GM12865 (cell line): ENCODE data around the gene CASKIN2.

Source experiments
- DNase-seq: peaks from one replicate; pipeline ENCODE4 v3.0.0; 2010; ENCODE audit warnings: low read depth
- H3K4me3 ChIP-seq: 2 replicates; pipeline ENCODE4 v1.5.1; 2011; ENCODE audit warnings: mild to moderate bottlenecking, low read depth, low read length, control low read depth
- CTCF ChIP-seq: IDR thresholded peaks from 2 replicates; pipeline ENCODE4 v1.5.1; 2011; ENCODE audit warnings: low read length, control low read depth, low read depth, inconsistent platforms; ENCODE audit not compliant: insufficient read depth; ENCODE audit errors: missing control alignments

CASKIN2 gene

GRCh38 chr17:75518983-75519537 is 3.7 kb upstream of the CASKIN2 start:
- no peak for TF ChIP-seq CTCF
- no peak for DNase-seq
- H3K4me3 ChIP-seq = no peak overlapping the region

- no peak for TF ChIP-seq CTCF
- DNase-seq = peak; percentile 67
- no peak overlapping the region for H3K4me3 ChIP-seq
Measured at GRCh38 chr17:75518201-75518600, 2.9 kb upstream of the CASKIN2 start.

GRCh38 chr17:75517297-75517865 is 2.0 kb upstream of the CASKIN2 start:
- DNase-seq = peak; percentile 62
- H3K4me3 ChIP-seq = peak overlapping the region; percentile 60
- TF ChIP-seq CTCF = peak; percentile 19

GRCh38 chr17:75516619-75517296 is 1.4 kb upstream of the CASKIN2 start:
- H3K4me3 ChIP-seq = peak overlapping the region; percentile 60
- DNase-seq = peak; percentile 42
- TF ChIP-seq CTCF = no peak

- DNase-seq = peak; percentile 94
- peak within 1 kb of the TSS; percentile 90 for H3K4me3 ChIP-seq
- TF ChIP-seq CTCF = no peak
Measured at GRCh38 chr17:75516255-75516618, 900 bp upstream of the CASKIN2 start, which contains the start of gene TSEN54. TSEN54 (plus strand) TSS chr17:75516528; CDS start chr17:75516561, 33 bp downstream.

- H3K4me3 ChIP-seq = peak overlapping the region; percentile 90; the same call in 1 of the 2 replicates
- DNase-seq = no peak
- TF ChIP-seq CTCF = no peak
Measured at GRCh38 chr17:75514919-75515495, 330 bp downstream of the CASKIN2 start.
